Measurements from ENCODE around the gene GRPEL1.

DNA sequence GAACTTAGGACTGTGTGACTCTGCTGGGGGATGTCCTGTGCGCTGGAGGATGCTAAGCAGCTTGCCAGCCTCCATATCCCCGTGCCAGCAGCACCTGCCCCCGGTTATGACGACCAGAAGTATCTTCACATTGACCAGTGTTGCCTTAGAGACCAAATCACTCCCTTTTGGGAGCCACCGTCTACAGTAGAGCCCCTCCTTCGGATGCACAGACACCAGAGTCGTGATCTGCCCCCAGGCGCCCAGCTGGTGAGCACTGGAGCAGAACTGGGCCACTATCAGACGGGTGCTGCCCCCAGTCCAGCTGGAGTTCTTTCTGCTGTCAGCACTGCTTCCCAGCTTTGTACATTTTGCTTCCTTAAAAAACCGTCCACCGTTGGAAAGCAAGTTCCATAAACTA, 54.7 kb downstream of the GRPEL1 start:
- TF ChIP-seq, protein P1, sequence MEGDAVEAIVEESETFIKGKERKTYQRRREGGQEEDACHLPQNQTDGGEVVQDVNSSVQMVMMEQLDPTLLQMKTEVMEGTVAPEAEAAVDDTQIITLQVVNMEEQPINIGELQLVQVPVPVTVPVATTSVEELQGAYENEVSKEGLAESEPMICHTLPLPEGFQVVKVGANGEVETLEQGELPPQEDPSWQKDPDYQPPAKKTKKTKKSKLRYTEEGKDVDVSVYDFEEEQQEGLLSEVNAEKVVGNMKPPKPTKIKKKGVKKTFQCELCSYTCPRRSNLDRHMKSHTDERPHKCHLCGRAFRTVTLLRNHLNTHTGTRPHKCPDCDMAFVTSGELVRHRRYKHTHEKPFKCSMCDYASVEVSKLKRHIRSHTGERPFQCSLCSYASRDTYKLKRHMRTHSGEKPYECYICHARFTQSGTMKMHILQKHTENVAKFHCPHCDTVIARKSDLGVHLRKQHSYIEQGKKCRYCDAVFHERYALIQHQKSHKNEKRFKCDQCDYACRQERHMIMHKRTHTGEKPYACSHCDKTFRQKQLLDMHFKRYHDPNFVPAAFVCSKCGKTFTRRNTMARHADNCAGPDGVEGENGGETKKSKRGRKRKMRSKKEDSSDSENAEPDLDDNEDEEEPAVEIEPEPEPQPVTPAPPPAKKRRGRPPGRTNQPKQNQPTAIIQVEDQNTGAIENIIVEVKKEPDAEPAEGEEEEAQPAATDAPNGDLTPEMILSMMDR (IDR thresholded peaks at IDR 0.05 in 2 of 3, conservative IDR thresholded peaks at IDR 0.05 in 1 of 3; ENCODE audit: borderline replicate concordance in 1 of 3, insufficient read depth in 1 of 3, low read depth in 2 of 3, low read length in 2 of 3), result no peak
- TF ChIP-seq EZH2 (IDR thresholded peaks at IDR 0.05), result no peak
- no peak for TF ChIP-seq JUND (IDR thresholded peaks at IDR 0.05)
- no peak for TF ChIP-seq POLR2A (IDR thresholded peaks at IDR 0.05; ENCODE audit: borderline replicate concordance, extremely low read depth, insufficient read depth, insufficient read length)
- TF ChIP-seq ZFX (IDR thresholded peaks at IDR 0.05), result no peak
- TF ChIP-seq ZNF274 (IDR thresholded peaks at IDR 0.05; ENCODE audit: low read depth, low read length), result no peak
- no peak for TF ChIP-seq POLR2AphosphoS5 (IDR thresholded peaks at IDR 0.05; ENCODE audit: low read depth, low read length)
- TF ChIP-seq, protein P2, sequence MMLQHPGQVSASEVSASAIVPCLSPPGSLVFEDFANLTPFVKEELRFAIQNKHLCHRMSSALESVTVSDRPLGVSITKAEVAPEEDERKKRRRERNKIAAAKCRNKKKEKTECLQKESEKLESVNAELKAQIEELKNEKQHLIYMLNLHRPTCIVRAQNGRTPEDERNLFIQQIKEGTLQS (IDR thresholded peaks at IDR 0.05), result no peak

All from HCT116 (cell line).